GM10266 (cell line): ENCODE results near the gene KCNJ9.
A peak's percentile ranks its signal among the peaks of the same experiment; 100 is the strongest.

Source experiments
- DNase-seq: peaks from one replicate; pipeline ENCODE4 v3.0.0; 2012; ENCODE audit errors: extremely low spot score
- TF ChIP-seq, protein P1 (sequence below): IDR thresholded peaks from 2 replicates; pipeline ENCODE4 v1.5.1; 2012; ENCODE audit warnings: mild to moderate bottlenecking, low read depth; ENCODE audit not compliant: control insufficient read depth, insufficient read depth; ENCODE audit errors: missing control alignments

Gene KCNJ9

DNA sequence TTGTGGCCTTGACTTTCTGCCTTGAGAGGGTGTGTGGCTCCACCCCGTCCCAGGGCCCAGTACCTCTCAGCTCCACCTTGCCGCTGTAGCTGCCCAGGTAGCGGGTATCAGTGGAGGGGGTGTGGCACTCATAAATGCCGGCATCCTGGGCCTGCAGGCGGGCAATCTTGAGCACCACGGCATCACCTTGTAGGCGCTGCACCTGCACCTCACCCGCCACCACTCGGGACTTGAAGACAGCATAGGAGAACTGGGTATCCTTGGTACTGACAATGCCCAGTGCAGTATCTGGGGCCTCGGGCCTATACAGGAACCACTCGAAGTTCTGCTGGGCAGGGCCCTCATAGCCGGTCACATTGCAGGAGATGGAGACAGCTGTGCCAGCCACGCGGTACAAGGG, 13.5 kb downstream of the KCNJ9 start:
- TF ChIP-seq, protein P1, sequence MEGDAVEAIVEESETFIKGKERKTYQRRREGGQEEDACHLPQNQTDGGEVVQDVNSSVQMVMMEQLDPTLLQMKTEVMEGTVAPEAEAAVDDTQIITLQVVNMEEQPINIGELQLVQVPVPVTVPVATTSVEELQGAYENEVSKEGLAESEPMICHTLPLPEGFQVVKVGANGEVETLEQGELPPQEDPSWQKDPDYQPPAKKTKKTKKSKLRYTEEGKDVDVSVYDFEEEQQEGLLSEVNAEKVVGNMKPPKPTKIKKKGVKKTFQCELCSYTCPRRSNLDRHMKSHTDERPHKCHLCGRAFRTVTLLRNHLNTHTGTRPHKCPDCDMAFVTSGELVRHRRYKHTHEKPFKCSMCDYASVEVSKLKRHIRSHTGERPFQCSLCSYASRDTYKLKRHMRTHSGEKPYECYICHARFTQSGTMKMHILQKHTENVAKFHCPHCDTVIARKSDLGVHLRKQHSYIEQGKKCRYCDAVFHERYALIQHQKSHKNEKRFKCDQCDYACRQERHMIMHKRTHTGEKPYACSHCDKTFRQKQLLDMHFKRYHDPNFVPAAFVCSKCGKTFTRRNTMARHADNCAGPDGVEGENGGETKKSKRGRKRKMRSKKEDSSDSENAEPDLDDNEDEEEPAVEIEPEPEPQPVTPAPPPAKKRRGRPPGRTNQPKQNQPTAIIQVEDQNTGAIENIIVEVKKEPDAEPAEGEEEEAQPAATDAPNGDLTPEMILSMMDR = no peak
- DNase-seq = no peak

DNA sequence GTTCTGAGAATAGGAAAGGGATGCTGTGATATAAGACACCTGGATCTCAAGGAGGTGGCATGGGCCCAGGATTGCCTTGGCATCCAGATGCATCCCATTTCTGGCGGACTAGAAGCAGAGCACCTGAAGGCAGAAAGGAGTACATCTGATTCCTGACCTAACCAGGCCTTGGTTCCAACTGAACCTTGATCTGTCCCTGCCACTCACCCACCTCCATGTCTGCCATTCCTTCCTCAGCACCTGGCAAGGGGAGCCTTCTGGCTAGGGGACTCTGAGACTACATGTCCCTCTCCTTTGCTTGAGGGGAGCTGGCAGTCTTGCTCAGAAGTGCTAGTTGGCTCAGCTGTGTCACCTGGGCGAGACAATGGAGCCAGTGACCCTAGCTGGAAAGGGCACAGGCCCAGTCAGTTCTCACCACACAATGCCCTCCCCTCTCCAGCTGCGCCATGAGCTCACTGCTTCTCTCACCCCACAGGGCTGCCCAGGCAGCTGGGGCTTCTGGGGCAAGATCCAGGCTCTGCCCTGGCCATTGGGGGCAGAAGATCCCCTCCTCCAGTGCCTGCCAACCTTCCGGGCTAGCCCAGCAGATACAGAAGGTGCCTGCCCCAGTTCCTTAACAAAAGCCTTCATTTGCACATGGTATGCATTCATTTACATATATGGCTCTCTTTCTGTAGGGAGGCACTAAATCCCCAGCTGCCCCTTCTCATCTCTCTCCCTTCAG, 14.2 kb downstream of the KCNJ9 start:
- no peak for DNase-seq
- TF ChIP-seq, protein P1 = no peak

- DNase-seq = no peak
These were observed 15.2 kb downstream of the KCNJ9 start for GRCh38 chr1:160096274-160097116.

GRCh38 chr1:160097151-160097910, 16.0 kb downstream of the KCNJ9 start:
- no peak for DNase-seq
- TF ChIP-seq, protein P1 = no peak

More at GRCh38 chr1:160096274-160097116, 15.2 kb downstream of the KCNJ9 start:
- TF ChIP-seq, protein P1 = no peak

DNA sequence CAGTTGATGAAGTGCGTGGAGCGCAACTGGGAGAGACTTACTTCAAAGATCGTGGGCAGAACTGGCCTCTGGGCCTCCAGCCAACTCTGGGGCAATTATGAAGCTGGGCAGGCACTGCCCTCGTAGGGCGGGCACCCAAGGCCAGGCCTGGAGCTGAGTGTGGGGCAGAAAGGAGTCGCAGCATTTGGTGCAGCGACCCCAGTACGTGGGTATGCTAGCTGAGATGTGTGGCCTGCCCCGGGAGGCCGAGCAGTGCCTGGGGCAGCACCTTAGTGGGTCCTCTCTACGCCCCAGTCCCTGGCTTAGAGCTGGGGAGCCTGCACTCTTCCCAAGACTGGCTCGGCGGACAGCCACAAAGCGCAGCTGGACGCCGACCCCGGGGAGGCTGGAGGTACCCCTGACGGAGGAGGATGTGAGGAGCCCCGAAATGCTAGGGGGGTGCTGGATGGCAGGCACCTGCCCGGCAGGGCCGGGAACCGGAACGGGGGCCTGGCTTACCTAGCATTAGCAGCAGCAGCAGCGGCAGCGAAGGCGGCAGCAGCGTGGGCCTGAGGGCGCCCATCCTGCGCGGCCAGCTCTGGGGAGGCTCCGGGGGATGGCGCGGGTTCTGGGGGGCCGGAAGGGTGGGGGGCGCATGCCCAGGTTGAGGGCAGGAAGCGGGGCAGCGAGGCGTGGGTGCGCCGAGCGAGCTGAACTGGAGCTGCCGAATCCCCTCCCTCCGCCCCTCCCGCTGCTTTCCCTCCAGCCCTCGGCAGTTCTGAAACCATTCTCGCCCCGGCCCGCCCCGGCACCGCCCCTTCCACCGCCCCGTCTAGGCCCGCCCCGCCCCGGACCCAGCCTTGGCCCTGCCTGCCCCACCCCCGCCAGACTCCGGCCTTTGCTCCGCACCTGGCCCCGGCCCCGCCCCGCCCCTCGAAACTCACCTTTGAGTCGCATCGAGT, 16.8 kb downstream of the KCNJ9 start, which contains the start of gene IGSF8:
IGSF8 (minus strand) TSS at position 709 of the 941 bp plus-strand sequence; CDS start at position 562, 147 bp downstream.
- TF ChIP-seq, protein P1 = no peak

GRCh38 chr1:160098852-160099561, 17.7 kb downstream of the KCNJ9 start:
- TF ChIP-seq, protein P1 = no peak
- DNase-seq = peak; percentile 99

More for the DNA sequence above, 16.8 kb downstream of the KCNJ9 start, which contains the start of gene IGSF8:
- no peak for DNase-seq
